H7 (cell line): ENCODE data around the gene TCF7. TPM values are rescaled to one million over a fixed set of nuclear protein-coding genes. Genes with fewer than 3 reads are reported as not detected.

Experiments used
- DNase-seq: peaks from one replicate; pipeline ENCODE4 v3.0.0; 2012
- H3K27me3 ChIP-seq: 2 replicates; pipeline ENCODE4 v1.6.0; 2011; ENCODE audit warnings: mild to moderate bottlenecking, low read length; ENCODE audit not compliant: control insufficient read depth, insufficient read depth
- H3K36me3 ChIP-seq: replicated peaks from 2 replicates; pipeline ENCODE4 v1.5.1; 2011; ENCODE audit warnings: low read length; ENCODE audit not compliant: control insufficient read depth, insufficient read depth
- H3K4me3 ChIP-seq: 2 replicates; pipeline ENCODE4 v1.5.1; 2011; ENCODE audit warnings: low read depth, mild to moderate bottlenecking, control low read depth, low read length, moderate library complexity; ENCODE audit not compliant: insufficient read depth
- total RNA-seq: library from RNA; depleted of rRNA; stranded (reverse); fragments of >200 nt; shearing (Covaris generic); gene quantifications from 2 replicates; pipeline ENCODE4 v1.2.3, GENCODE V29; 2014

TCF7 gene
- total RNA-seq, 1 experiment from 2014 or later, result 2.4 TPM

- DNase-seq, result no peak
- Histone ChIP-seq H3K27me3 (peaks cover 10% of the 10 kb centered on the region), H3K36me3 (no peaks in the 10 kb centered on the region), H3K4me3 (no peak overlapping the region)
Observed at GRCh38 chr5:134099288-134099872, 15.1 kb upstream of the TCF7 start.

DNA sequence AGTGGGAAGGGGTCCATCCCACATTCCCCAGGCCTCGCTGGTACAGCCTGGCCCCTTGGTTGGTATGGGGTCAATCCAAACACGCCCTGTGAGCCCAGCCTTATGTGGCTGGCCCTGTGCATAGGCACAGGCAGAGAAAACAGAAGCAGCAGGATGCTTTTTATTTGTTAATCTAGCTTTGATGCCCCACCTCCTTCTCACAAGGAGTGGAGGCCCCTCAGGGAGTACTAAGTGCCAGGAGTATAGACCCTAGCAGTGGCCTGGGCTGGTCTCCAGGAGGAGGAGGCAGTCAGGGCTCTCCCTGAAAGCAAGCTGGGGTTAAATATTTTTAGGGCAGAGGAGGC, 14.6 kb upstream of the TCF7 start:
- peaks cover 10% of the 10 kb centered on the region for H3K27me3 ChIP-seq
- H3K4me3 ChIP-seq, result no peak overlapping the region
- peak; percentile 80 for DNase-seq
- no peaks in the 10 kb centered on the region for H3K36me3 ChIP-seq

- Histone ChIP-seq H3K4me3 (no peak overlapping the region), H3K36me3 (no peaks in the 10 kb centered on the region), H3K27me3 (peaks cover 10% of the 10 kb centered on the region)
- peak; percentile 77 for DNase-seq
Observed at GRCh38 chr5:134100283-134101091, 14.0 kb upstream of the TCF7 start.

DNA sequence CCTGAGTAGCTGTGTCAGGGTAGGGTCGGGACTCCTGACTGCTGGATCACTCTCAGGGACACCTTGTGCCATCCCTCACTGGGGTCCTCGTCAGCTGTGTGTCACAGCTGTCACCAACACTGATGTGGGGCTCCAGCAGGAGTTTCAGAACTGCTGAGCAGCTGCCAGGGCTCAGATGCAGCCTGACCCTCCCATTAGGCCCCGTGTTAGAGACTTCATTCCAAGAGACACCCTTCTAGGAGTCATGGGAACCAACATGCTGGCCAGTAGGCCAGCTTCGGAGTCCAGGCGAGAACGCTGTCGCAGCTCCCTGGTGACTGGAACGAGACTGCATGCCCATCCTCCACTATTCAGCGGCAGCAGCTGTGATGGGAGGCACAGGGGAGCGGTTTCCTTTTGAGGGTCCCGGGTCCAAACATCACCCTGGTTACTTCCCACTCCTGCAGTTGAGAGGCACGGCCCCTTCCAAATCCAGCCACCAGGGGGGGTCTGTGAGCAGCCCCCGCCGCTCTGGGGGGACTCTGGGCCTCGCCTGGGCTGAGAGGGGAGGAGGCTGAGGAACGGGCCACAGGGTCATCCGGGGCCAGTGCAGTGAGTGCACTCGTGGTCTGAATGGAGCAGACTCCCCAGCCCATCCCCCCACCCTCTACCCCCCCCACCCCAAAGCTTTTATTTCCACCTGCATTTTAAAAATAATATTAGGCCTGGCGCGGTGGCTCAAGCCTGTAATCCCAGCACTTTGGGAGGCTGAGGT, 12.6 kb upstream of the TCF7 start:
- no peaks in the 10 kb centered on the region for H3K36me3 ChIP-seq
- no peak overlapping the region for H3K4me3 ChIP-seq
- DNase-seq, result peak; percentile 95
- peaks cover 11% of the 10 kb centered on the region for H3K27me3 ChIP-seq

DNA sequence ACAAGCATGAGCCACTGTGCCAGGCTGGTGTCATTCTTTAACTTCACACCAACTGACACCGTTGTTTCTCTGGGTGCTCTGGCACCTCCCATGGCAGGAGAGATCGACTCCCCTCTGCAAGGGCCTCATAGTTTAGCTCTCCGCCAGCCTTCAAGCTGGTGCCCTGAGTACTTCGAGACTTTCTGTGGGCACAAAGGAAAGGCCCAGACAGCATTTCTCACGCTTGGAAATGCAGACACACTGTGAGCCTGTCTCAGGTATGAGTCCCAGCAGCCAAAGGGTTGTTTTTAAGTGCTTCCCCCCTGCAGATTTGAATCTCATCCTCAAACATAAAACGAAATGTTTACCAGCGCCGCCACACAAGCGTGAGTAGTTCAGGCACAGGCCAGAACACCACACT, 11.1 kb upstream of the TCF7 start:
- H3K36me3 ChIP-seq, result no peaks in the 10 kb centered on the region
- DNase-seq, result no peak
- H3K27me3 ChIP-seq, result peaks cover 13% of the 10 kb centered on the region
- H3K4me3 ChIP-seq, result no peak overlapping the region

GRCh38 chr5:134103998-134104654, 10.4 kb upstream of the TCF7 start:
- H3K4me3 ChIP-seq, result no peak overlapping the region
- H3K27me3 ChIP-seq, result peaks cover 7% of the 10 kb centered on the region
- DNase-seq, result no peak
- no peaks in the 10 kb centered on the region for H3K36me3 ChIP-seq

DNA sequence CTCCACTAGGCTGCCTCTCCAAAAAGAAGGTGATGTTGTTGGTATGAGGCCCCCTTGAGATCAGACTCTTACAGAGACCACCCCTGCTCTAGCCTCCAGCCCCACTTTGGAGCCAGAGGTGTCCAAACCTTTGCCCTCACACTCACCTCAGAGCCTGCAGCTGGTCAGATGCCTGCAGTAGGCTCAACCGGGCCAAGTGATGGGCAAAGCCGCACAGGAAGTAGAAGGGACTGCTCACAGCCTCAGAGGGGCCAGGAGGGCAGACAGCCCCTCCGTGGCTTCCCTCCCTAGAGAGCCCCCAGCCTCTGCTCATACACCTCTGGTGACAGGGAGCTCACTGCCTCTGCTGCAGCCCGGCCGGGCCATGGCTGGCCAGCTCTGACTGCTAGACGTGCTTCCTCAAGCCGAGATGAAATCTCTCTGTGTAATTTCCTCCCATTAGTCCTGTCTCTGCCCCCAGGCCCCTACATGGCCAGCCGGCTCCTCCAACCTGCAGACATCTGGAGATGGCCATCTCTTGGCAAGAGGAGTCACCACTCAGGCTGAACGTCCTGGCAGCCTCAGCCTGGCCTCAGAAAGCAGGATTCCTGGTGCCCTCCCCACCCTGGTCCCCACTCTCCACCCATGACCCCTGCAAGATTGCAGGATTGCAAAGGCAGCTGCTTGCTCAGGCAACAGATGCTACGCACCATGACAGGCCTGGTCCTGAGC, 7.3 kb upstream of the TCF7 start:
- DNase-seq, result no peak
- peaks cover 13% of the 10 kb centered on the region for H3K27me3 ChIP-seq
- H3K4me3 ChIP-seq, result no peak overlapping the region
- no peaks in the 10 kb centered on the region for H3K36me3 ChIP-seq

DNA sequence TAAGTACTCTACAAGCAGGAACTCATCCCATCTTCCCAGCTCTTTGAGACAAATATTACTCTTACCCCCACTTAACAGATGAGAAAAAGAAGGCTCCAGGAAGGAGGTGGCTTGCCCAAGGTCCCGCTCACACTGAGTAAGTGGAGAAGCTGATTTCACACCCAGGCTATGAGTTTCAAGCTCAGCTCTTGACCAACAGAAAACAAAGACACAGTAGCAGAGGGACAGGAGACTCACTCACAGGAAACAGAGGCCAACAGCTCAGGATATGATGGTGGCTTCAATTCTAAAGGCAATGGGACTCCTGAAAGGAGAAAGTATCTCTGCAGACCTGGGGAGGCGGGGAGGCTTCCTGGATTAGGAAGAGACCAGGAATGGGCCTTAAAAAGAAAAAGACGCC, 6.7 kb upstream of the TCF7 start:
- Histone ChIP-seq H3K36me3 (no peaks in the 10 kb centered on the region), H3K4me3 (no peak overlapping the region), H3K27me3 (peaks cover 18% of the 10 kb centered on the region)
- DNase-seq, result no peak

- peak; percentile 71 for DNase-seq
- no peak overlapping the region for H3K4me3 ChIP-seq
- H3K27me3 ChIP-seq, result peaks cover 30% of the 10 kb centered on the region
- H3K36me3 ChIP-seq, result no peaks in the 10 kb centered on the region
Observed at GRCh38 chr5:134110382-134110781, 4.1 kb upstream of the TCF7 start.

DNA sequence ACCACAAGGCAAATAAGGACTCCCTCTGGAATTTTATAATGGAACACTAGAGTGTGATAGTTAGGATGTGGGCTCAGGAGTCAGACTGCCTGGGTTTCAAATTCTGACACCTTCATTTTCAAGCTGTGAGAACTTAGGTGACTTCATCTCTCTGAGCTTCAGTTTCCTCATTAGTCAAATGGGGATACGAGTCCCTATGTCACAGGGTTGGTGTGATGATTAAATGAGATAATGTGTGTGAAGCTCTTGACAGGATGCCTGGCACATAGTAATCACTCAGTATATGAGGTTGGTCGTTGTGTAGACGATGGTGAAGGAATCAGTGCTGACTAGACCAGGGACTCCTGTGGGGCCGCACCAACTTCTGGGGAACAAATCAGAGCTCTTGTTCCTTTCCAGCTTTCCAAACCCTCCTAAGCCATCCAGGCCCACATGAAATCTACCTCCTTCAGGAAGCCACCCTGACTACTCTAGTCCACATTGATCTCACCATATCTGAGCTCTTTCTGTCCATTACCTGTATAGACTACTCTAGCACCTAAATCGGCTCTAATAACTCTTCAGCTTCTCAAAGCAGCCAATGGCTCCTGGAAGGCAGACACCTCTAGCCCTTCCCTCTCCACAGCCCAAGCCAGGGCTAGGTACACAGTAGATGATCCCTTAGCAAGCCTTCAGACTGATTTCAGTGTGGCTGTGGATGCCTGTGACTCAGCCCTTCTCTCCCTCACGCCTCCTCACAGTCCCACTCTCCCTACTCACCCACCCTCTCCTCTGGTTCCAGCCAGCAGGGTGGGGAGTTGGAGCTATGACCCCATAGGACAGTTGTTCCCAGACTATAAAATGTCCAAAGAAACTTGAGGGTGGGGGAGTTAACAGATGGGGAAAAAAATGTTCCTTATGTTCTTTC, 2.5 kb upstream of the TCF7 start:
- H3K4me3 ChIP-seq, result no peak overlapping the region
- peaks cover 29% of the 10 kb centered on the region for H3K27me3 ChIP-seq
- H3K36me3 ChIP-seq, result peaks cover 4% of the 10 kb centered on the region
- no peak for DNase-seq

GRCh38 chr5:134112726-134113362, 1.6 kb upstream of the TCF7 start:
- Histone ChIP-seq H3K36me3 (peaks cover 6% of the 10 kb centered on the region), H3K4me3 (no peak overlapping the region), H3K27me3 (peaks cover 27% of the 10 kb centered on the region)
- no peak for DNase-seq

DNA sequence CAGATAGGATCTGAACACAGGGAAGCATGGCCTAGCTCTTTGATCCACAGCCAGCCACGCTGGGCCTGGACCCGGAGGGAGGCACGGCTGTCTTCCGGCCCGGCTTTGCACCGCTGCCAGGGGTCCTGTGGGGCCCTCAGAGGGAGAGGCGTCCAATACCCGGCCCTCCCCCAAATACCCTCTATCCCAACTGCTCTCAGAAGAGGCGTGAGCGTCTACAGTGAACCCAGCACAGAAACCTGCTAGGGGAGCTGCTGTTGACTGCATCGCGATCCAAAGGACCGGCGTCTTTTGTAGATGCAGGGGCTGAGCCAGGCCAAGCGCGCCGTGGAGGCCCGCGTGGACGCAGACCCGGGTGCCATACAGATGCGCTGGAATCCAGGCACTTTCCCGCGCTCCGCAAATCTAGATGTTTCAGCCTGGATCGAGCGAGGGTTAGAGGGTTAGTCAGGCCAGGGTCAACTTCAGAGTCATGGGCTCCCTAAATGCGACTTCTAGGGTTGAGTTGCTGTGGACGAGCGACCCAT, 1.1 kb upstream of the TCF7 start:
- DNase-seq, result peak; percentile 78
- Histone ChIP-seq H3K4me3 (peak overlapping the region; percentile 59), H3K36me3 (peaks cover 6% of the 10 kb centered on the region), H3K27me3 (peaks cover 27% of the 10 kb centered on the region)
